HG03432 (cell line): ENCODE results near the gene THBS2.

Source experiments
- ATAC-seq: cut with Tn5 transposase; IDR thresholded peaks from one replicate; pipeline ENCODE4 v1.9.1; 2021; ENCODE audit warnings: mild to moderate bottlenecking, moderate library complexity; ENCODE audit not compliant: unreplicated experiment

Gene THBS2

DNA sequence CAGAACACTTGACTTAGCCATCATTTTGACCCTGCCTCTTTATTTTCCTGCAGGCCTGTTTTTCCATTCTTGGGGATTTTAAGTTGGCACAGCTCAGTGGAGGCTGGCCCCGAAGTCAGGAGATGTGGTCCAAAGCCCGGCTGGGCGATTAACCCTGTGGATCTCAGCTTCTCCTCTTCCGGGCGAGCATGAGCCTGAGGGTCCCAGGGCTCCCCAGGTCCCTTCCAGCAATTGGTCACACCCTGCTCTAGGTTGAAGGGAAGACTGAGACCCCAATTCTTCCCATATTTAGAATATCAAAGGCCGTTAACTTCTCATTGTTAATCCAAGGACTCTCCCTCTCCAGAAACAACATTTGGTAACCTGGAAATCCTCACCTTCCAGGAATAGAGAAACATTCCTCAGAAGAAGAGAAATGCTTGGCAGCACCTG lies 2.3 kb downstream of the THBS2 start:
- ATAC-seq, result no peak

DNA sequence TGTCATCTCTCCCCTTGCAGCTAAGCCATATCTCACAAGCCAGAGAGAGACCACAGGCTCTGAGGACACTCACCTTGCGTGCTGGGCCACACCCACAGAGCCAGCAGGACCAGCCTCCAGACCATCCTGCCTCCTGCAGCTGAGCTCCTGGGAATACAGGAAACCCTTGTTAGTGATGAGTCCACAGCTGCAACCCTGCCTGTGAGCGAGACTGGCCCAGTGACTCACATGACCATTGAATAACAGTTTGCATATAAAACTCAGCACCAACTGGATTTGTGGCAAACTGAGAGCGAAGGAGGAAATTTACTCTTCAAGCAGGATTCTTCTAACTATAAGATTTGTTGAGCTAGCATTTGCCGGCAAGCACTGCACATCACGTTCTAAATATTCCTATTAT lies 3.0 kb downstream of the THBS2 start:
- ATAC-seq, result no peak

DNA sequence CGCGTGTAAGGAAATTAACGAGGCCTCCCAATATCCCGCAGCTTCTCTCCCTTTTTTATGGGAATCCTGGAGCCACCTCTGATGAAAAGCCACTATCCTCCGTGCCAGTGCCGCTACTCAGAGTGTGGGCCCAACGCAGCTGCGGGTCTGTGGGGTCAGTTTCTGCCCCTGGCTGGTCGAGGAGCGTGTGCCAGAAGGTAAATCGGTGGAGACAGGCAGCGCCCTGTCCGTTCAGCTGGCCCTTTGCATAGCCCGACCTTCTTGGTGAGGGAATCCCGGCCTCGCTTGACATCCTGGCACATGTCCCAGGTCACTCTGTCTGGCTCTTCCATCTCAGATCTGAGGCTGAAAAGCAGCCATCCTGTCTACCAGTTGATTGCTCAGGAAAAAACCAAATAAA lies 4.6 kb downstream of the THBS2 start:
- ATAC-seq, result no peak

DNA sequence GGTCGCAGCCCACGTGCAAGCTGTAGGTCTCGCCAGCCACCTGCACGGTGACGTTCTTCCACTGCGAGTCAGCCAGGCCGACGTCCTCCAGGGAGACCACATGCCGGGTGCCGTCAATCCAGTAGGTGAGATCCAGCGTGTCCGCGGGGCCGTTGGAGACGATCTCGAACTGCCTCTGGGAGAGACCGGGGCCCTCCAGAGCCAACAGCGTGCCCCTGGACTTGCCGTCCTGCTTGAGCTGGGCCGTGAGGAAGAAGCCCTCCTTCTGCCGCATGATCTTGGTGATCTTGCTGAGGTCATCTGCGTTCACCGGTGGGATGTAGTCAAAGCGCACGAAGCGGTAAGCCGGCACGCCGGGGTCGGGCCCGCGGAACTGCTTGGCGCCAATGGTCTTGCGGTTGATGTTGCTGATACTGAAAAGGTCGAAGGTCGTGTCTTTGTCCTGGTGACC lies 5.1 kb downstream of the THBS2 start:
- no peak for ATAC-seq

DNA sequence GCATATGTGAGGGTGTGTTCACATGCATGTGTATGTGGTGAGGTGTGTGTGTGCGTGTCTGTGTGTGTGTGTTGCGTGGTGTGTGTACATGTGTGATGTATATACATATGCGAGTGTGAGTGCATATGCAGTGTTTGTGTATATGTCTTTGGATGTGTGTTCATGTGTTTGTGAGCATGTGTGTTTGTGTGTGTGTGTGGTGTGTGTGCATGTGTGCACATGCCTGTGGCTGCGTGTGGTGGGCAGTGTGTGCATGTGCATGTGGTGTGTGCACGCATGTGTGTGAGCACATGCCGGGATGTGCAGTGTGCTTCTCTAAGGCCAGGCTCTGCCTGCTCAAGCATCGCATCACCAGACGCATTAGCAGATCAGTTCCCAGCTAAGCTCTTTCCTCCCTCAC lies 5.7 kb downstream of the THBS2 start:
- ATAC-seq, result no peak

DNA sequence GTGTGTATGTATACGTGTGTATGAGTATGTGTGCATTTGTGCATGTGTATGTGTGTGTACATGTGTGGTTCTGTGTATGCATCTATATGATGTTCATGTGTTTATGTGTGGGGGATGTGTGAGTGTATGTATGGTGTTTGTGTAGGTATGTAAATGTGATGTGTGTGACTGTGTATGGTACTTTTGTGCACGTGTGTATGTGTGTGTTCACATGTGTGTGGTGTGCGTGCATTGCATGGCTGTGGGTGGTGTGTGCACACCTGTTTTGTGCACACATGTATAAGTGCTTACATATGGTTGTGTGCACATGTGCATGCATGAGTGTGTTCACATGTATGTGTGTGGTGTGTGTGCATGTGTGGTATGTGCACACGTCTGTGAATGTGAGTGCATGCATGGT lies 6.2 kb downstream of the THBS2 start:
- ATAC-seq, result no peak

DNA sequence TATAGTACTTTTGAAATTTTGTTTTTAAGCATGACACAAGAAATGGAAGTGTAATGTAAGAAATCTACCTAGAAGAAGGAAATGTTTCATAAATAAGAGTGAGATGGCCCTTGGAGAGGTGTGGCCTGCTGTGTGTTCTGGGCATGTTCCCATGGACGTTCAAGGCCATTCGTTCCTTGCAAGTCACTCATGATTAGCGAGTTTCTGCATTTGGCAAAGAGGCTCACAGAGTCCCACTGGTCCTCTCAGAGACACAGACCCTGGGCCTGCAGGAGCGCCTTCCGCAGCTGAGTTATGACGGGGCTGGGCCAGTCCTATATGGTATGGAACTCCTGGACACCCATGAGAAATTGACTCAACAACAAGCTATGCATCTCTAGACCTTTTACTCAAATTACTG lies 7.2 kb downstream of the THBS2 start:
- ATAC-seq, result no peak

DNA sequence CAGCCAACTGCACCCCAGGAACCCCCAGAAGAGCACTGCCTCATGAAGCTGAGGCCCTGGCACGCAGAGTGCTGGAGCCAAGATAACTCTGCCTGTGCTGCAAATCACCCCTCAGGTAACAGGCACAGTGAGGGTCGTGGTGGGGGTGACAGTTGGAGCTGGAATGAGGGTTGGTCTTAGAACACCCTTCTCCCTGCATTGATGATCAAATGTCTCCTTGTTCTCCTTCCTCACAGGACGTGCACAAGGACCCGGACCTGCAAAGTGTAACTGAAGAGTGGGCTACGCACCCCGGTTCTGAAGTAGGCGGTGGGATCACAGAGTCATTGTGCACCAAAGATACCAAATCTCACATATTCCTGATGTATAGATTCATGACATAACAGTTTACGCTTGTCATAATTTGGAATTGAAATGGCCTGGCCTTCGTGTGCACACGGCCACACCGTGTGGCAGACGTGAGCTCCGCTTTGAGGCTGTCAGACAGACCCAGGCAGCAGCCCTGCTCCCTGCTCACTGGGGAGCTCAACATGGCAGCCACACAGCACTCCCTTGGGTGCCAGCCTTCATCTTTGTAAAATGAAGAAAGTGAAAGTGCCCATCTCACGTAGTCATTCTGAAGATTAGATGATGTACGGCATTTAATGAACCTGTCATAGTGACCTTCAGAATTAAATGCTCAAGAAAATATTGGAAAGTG lies 8.8 kb downstream of the THBS2 start:
- no peak for ATAC-seq

DNA sequence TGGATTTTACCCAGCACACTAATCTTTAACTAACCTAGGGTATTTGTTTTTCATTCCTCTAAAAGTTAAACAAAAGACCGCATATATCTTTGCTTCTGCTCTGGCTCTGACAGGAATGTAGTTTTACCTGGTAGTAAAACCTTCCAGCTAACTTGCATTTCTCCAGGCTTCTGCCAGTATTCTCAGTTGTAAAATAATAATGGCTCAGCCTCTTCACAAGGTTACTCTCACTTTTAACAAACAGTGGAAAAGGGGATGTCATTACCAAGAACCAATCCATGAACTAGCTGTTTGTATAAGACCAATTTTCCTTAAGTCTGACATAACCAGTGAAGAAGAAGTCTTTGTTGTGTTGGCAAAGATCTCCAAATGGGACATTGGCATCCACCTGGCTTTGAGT lies 10.0 kb downstream of the THBS2 start:
- no peak for ATAC-seq

DNA sequence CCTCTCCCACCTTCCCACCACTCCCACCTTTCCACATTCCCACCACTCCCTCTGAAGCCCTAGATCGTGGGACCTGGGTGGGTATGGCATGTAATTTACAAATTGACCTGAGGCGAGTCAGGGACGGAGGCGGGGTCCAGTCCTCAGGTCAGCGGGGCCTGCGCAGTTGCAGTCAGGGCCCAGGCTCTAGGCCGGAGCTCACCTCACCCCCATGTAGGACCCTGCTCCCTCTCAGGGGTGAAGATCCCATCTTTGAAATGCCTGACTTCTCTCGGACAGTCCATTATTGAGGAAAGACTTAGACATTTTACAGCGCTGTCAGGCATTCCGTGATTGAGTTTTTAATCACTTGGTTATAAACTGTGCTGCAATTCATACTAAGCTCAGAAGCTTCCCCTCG lies 10.5 kb downstream of the THBS2 start:
- ATAC-seq, result no peak

DNA sequence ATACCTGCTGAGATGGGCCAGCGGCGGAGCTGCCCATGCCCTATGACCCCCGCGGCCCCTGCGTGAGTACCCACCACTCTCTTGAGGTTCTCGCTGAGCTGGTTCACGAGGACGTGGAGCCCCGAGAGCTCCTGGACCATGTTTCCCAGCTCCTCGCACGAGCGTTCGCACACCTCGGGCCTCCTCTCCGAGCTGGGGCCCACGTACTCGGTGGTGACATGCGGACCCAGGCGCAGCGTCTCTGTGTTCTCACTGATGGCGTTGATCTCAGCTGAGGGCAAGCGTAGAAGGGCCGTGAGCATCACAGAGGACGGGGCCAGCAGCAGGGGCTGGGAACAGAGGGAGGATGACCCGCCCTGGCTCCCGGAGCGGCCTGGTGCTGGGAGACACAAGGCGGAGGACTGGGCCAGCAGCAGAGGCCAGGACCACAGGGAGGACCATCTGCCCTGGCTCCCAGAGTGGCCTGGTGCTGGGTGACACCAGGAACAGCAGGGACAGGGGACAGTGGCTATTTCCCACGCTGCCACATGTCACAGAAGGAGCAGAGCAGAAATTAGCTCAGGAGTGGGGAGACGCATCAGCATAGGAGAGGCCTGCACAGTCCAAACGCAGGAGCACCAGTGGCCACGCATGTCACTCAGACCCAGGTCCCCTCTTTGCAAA lies 11.8 kb downstream of the THBS2 start:
- ATAC-seq, result no peak

DNA sequence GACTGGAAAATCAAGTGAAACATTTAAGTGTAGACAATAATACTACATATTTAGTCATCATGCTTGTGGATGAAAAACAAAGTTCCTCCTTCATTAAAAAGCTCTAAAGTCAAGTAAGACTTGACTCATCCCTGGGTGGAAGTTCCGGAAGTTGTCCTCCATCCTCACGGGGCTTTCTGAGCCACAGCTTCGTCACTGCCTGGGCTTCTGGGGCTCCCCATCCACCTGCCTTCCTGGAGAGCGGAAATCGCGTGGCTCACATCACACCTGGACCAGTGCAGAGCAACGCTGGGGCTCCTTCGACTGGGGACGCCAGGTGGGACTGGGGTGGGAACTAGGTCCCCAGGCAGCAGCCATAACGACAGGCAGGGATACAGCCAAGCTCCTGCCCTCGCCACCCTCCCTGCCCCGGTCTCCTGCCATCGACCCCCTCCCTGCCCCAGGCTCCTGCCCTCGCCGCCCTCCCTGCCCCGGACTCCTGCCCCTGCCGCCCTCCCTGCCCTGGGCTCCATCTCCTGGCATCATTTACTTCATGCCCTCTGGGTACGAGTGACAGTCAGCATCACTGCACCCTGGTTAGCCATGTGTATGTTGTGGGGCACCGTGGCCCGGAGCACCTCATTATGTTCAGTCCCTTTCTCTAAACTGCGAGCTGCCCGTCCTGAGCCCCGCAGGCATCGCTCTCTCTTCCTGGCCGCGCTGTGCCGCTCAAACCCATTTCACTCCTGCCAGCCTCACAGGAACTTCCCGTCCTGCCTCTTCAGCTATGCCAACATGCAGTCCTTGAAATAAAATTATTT lies 12.9 kb downstream of the THBS2 start:
- ATAC-seq, result no peak

DNA sequence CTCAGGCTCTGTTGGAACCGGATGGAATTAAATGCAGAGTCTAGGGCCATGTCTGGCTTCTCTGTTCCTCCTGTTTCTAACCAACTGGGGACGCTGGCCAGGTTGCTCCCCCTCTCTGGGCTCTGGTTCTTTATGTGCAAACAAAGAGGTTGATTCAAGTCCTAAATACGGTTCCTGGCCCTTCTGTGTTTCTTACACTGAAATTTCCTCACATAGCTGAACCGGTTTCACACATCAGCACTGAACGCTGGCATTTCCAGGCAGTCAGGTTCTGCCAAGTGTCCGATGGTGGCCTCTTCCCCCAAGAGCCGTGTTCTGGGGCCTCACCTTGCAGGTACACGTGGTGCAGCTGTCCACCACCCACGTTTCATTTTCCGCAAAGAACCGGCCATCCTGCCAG lies 13.5 kb downstream of the THBS2 start:
- no peak for ATAC-seq

DNA sequence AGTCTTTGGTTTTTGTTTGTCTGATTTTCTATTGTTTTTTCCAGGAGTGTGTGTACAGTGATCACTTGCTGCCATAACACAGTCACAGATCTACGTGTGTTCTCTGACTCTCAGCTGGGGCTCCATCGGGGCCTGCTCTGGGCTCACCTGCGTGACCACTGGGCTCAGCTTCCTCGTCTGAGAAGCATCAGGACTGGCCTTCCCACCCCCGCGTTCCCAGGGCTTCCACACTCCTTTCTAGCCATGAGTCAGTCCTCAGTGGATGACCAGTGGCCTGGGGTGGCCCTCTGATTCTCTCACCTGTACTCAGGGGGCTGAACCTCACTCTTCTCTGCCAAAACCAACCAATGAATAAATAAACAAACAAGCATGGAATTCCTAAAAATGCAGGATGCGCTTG lies 14.5 kb downstream of the THBS2 start:
- ATAC-seq, result no peak

DNA sequence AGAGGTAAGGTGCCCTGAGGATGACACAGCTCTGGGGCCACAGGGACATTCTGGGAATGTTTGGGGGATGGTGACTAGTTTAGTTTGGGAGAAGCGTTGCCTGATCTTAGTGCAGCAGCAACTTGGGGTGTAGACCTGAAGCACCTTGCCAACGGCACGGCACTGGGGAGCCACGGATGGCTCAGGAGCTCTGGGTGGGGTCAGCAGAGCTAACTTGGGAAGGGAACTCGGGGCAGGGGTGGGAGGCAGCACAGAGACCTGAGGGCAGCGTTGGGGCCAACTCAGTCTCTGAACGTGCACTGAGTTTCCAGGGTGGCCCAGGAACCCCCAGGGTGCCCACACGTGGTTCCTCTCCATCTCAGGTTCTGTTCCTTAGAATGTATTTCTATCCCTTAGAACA lies 14.9 kb downstream of the THBS2 start:
- ATAC-seq, result no peak

DNA sequence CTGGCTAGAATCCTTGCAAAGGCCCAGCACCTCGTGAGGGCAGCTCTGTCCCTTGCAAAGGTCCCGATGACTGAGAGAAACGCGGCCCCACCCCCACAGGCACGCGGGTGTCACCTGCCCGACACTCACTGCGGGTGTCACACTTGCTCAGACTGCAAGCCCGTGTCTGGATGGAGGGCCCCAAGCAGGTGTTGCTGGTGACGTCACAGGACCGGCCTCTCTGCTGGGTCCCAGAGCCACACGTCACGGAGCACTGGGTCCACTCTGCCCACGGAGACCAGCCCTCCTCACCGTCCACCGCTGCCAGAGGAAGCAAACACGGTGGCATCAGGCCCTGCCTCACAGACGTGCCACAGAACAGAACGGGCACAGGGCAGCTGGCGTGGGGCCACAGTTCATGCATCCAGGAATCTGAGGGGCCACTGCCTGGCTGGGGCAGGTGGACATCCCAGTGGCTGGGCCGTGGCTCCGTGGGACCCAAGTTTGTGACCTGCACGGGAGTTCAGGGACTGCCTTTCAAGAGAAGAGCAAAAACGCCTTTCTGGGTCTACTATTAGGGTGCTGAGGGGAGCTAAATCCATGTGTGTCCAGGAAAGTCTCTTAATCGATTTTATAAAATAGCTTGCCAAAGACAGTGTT lies 16.0 kb downstream of the THBS2 start:
- ATAC-seq, result no peak

DNA sequence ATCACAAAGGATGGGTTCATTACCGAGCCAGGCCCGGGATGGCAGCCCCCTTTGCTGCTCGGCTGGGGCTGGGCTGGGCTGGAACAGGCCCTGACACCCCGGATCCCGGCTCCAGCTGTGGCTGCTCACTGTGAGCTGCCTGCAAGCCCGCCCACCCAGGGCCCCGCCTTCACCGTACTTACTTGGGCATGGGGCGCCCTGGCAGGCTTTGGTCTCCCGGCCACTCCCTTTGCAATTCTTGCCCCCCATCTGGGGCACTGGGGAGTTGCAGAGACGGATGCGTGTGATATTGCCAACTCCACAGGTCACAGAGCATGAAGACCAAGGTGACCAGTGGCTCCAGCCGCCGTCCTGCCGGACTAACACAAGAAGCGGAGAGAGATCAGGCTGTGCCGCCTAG lies 16.7 kb downstream of the THBS2 start:
- no peak for ATAC-seq

DNA sequence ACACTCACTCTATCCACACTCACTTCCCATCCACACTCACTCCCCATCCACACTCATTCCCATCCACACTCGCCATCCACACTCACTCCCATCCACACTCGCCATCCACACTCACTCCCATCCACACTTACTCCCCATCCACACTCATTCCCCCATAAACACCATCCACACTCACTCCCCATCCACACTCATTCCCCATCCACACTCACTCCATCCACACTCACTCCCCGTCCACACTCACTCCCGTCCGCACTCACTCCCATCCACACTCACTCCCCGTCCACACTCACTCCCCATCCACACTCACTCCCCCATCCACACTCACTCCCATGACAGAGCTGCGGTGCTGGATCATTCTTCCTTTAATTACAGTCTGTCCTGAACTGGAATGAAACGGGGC lies 17.1 kb downstream of the THBS2 start:
- no peak for ATAC-seq

DNA sequence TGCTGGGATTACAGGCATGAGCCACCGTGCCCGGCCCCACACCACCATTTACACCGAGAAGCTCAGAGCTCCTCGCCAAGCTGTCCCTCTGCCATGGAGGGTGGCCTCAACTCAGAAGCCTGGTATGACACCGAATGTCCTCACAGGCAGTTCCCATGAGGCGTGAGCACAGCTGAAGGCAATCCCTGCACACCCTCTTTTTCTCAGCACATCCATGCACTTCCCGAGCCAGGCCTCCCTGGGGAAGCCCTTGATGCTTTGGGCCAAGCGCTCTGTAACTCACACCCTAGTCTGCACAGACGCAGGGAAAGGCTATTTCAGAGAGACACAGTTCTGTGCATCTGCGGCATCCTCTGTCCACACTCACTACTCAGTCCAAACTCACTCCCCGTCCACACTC lies 18.4 kb downstream of the THBS2 start:
- ATAC-seq, result no peak

DNA sequence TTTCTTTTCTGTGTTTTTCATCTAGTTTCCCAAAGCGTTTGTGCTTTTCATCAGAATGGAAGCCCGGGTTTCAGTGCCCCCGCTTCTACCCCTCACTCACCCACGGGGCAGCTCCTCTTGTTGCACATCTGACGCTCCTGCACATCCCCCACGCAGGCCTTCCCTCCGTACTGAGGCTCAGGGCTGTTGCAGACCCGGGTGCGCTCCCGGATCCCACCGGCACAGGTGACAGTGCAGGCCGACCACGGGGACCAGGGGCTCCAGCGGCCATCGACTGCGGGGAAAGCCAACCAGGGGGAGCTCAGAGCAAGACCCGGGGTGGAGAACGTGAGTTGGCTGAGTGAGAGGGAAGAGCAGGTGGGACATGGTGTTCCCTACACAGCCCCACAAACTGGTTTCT lies 19.0 kb downstream of the THBS2 start:
- ATAC-seq, result no peak

DNA sequence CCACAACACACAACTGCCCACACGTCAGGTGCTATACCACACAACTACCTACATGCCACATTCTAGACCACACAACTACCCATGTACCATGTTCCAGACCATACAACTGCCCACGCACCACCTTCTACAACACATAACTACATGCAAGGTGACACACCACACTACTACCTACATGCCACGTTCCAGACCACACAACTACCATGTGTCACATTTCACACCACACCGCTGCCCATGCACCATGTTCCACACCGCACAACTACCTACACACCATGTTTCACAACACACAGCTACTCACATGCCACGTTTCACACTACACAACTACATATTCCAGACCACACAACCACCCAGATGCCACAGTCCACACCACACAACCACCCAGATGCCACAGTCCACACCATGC lies 19.8 kb downstream of the THBS2 start:
- ATAC-seq, result no peak

DNA sequence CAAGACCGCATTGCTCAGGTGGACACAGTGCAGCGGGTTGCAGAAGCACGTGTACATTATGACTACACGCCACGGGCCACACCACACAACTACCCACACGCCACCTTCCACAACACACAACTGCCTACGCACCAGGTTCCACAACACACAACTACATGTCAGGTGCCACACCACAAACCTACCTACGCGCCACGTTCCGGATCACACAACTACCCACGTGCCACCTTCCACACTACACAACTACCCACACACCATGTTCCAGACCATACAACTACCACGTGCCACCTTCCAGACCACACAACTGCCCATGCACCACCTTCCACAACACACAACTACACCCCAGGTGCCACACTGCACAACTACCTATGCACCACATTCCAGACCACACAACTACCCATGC lies 20.5 kb downstream of the THBS2 start:
- no peak for ATAC-seq
